GM13977 (cell line): ENCODE data around the gene SCYL2.
"Not testable (repeated sequence)": the region's sequence is repeated elsewhere in the genome, so short reads cannot be mapped to it uniquely, and the experiment has no call there.

Source experiments
- DNase-seq: peaks from one replicate; pipeline ENCODE4 v3.0.0; 2012; ENCODE audit warnings: low spot score
- in situ Hi-C: fragments of 300-500 bp; cut with MboI; formaldehyde crosslinking; loops from one replicate; pipeline ENCODE4 v1.12.0; 2022; ENCODE audit warnings: low sequenced_read_pairs, low pct_unique_long_range_greater_than_20kb, mixed read lengths, inconsistent platforms; ENCODE audit not compliant: unreplicated experiment
- TF ChIP-seq, protein P1 (sequence below): IDR thresholded peaks from 2 replicates; pipeline ENCODE4 v1.5.1; 2012; ENCODE audit warnings: mild to moderate bottlenecking, control low read depth; ENCODE audit not compliant: insufficient read depth; ENCODE audit errors: extremely low read depth, missing control alignments

The SCYL2 gene

GRCh38 chr12:100293017-100293416, 26.0 kb downstream of the SCYL2 start:
- TF ChIP-seq, protein P1, sequence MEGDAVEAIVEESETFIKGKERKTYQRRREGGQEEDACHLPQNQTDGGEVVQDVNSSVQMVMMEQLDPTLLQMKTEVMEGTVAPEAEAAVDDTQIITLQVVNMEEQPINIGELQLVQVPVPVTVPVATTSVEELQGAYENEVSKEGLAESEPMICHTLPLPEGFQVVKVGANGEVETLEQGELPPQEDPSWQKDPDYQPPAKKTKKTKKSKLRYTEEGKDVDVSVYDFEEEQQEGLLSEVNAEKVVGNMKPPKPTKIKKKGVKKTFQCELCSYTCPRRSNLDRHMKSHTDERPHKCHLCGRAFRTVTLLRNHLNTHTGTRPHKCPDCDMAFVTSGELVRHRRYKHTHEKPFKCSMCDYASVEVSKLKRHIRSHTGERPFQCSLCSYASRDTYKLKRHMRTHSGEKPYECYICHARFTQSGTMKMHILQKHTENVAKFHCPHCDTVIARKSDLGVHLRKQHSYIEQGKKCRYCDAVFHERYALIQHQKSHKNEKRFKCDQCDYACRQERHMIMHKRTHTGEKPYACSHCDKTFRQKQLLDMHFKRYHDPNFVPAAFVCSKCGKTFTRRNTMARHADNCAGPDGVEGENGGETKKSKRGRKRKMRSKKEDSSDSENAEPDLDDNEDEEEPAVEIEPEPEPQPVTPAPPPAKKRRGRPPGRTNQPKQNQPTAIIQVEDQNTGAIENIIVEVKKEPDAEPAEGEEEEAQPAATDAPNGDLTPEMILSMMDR: no peak
- in situ Hi-C loops: no loop called here
- DNase-seq: no peak

DNA sequence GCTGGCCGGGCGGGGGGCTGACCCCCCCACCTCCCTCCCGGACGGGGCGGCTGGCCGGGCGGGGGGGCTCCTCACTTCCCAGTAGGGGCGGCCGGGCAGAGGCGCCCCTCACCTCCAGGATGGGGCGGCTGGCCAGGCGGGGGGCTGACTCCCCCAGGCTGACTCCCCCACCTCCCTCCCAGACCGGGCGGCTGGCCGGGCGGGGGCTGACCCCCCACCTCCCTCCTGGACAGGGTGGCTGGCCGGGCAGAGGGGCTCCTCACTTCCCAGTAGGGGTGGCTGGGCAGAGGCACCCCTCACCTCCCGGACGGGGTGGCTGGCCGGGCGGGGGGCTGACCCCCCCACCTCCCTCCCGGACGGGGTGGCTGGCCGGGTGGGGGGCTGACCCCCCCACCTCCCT, 27.4 kb downstream of the SCYL2 start:
- DNase-seq, in situ Hi-C loops: not testable (repeated sequence)

- DNase-seq: no peak
- TF ChIP-seq, protein P1: no peak
- in situ Hi-C loops: no loop called here
Measured at GRCh38 chr12:100295764-100296555, 29.0 kb downstream of the SCYL2 start.

GRCh38 chr12:100302081-100302480, 35.1 kb downstream of the SCYL2 start:
- TF ChIP-seq, protein P1: no peak
- in situ Hi-C loops: no loop called here
- DNase-seq: no peak

DNA sequence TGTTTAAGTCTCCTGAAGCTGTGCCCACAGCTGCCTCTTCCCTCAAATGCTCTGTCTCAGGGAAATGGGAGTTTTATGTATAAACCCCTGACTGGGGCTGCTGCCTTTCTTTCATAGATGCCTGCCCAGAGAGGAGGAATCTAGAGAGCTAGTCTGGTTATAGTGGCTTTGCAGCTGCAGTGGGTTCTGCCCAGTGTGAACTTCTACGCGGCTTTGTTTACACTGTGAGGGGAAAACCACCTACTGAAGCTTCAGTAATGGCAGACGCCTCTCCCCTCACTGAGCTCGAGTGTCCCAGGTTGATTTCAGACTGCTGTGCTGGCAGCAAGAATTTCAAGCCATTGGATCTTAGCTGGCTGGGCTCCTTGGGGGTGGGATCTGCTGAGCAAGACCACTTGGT, 36.9 kb downstream of the SCYL2 start:
- TF ChIP-seq, protein P1: no peak
- DNase-seq: no peak
- in situ Hi-C loops: no loop called here

GRCh38 chr12:100304334-100304733, 37.4 kb downstream of the SCYL2 start:
- DNase-seq, in situ Hi-C loops: not testable (repeated sequence)

GRCh38 chr12:100308138-100308537, 41.2 kb downstream of the SCYL2 start:
- in situ Hi-C loops, DNase-seq: not testable (repeated sequence)

DNA sequence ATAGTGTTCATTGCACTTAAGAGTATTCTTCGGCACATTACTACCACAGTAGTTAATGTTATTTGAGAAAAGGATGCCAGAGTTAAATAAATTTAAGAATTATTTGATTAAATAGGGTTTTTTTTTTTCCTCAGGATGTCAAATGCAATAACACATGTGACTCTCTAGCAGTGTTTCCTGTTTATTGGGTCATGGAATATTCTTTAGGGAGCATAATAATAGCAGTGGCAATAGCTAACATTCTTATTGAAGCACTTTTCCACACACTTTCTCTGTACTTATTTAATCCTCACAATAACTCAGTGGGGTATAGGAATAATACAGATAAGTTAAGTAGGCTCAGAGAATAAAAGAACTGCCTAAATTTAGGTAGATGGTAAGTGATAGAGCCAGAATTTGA, 44.3 kb downstream of the SCYL2 start:
- DNase-seq: no peak
- in situ Hi-C loops: no loop called here
- TF ChIP-seq, protein P1: no peak
